GM19452 (cell line): Measurements from ENCODE around the gene SGTA.

Experiments used
- ATAC-seq: cut with Tn5 transposase; IDR thresholded peaks from one replicate; pipeline ENCODE4 v1.9.1; 2021; ENCODE audit not compliant: unreplicated experiment

SGTA gene

GRCh38 chr19:2774083-2774679, 8.9 kb downstream of the SGTA start:
- no peak for ATAC-seq

- no peak for ATAC-seq
Measured at GRCh38 chr19:2771786-2772674, 11.0 kb downstream of the SGTA start.

GRCh38 chr19:2770055-2771013, 12.7 kb downstream of the SGTA start:
- ATAC-seq, result no peak

- no peak for ATAC-seq
Measured at GRCh38 chr19:2769218-2769617, 13.9 kb downstream of the SGTA start.

- ATAC-seq, result no peak
Measured at GRCh38 chr19:2768365-2769132, 14.5 kb downstream of the SGTA start.

GRCh38 chr19:2767688-2768087, 15.4 kb downstream of the SGTA start:
- ATAC-seq, result no peak

GRCh38 chr19:2766594-2767372, 16.3 kb downstream of the SGTA start:
- no peak for ATAC-seq

- no peak for ATAC-seq
Measured at GRCh38 chr19:2765376-2765775, 17.7 kb downstream of the SGTA start.

GRCh38 chr19:2764945-2765344, 18.1 kb downstream of the SGTA start:
- ATAC-seq, result no peak

- ATAC-seq, result no peak
Measured at GRCh38 chr19:2763687-2764086, 19.4 kb downstream of the SGTA start.

- ATAC-seq, result no peak
Measured at GRCh38 chr19:2762783-2763496, 20.1 kb downstream of the SGTA start.

- ATAC-seq, result no peak
Measured at GRCh38 chr19:2761876-2762782, 20.9 kb downstream of the SGTA start.

GRCh38 chr19:2761309-2761677, 21.8 kb downstream of the SGTA start:
- ATAC-seq, result no peak

GRCh38 chr19:2759965-2760364, 23.1 kb downstream of the SGTA start:
- ATAC-seq, result no peak

GRCh38 chr19:2759362-2759761, 23.7 kb downstream of the SGTA start:
- ATAC-seq, result no peak

- ATAC-seq, result no peak
Measured at GRCh38 chr19:2758601-2759313, 24.3 kb downstream of the SGTA start.
